CD1c-positive myeloid dendritic cell (primary cell): Measurements from ENCODE around the gene SMIM27.
A peak's percentile ranks its signal among the peaks of the same experiment; 100 is the strongest.

Source experiments
- DNase-seq: peaks from one replicate; pipeline ENCODE4 v3.0.0-alpha.2; 2016; ENCODE audit errors: extremely low spot score

The SMIM27 gene

DNA sequence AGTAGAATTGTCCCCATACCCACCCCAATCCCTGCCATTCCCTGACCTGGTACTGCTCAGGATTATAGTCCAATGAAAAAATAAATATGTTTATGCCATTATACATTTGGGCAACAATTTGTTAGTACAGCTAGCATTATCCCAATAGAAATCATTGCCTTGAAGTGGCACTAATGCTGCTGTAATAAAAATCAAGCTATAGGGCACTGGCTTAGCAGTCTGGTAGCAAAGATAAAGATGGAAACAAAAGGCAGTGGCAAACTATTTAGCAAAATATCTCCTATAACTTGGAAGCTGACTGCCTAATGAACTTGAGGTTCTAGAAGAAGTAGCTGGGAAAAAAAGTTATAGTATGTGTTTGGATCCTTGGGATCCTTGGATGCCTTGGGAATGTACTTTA lies 2.5 kb downstream of the SMIM27 start:
- no peak for DNase-seq

DNA sequence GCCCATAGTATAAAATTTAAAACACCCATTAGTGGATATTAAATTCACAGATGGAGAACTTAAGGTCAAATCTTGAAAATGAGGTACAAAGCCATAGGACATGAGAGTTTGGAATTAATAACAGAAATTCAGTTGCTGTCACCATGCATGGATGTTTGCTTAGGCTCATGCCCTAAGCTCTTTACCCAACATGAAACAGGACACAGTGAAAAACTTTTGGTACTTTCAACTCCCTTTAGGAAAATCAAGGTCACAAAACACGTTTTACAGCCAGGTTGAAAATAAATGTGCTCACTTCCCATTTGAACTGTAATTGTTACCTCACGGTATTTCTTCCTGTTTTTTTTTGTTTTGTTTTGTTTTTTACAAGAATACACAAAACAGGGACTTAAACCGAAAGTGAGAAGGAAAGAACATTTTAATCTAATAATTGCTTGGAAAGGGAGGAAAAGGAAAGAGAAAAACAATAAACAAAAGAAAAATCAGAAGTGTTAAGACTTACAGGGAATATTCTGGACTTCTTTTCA lies 6.3 kb downstream of the SMIM27 start:
- peak; percentile 52 for DNase-seq

DNA sequence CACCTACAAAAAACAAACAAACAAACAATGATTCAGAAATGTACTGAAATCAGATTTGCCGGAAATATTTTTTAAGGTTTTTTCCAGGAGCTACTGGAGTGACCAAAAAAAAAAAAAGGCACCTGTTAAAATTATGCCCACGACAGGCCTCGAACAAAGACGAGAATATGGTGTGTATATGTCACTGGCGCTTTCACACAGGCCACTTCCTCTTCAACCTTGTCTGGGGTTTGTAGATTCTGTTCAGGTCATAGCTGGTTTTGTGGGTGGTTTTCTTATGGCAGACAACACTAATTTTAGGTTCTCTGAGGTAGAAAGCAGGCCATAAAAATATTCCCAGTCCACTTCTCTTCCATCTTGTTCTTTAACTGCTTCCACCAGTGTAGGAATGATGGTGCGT lies 13.8 kb downstream of the SMIM27 start:
- no peak for DNase-seq

DNA sequence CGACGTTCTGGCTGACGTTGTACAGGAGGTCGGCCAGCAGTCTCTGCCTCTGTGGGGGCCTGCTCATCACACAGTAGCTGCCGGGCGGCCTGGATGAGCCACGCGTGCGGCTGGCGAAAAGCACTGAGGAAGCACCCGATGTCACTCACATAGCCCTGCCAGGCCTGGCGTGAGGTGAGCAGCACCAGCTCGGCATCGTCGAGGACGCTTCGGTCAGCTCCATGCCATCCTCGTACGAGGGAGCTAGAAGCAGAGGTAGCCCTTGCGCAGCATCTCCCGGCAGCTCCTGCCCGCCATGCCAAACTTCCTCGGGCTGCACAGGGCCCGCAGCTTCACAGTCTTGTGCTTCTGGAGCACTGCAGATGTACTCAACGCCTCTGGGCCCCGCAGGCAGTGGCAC lies 14.6 kb downstream of the SMIM27 start:
- DNase-seq: no peak

DNA sequence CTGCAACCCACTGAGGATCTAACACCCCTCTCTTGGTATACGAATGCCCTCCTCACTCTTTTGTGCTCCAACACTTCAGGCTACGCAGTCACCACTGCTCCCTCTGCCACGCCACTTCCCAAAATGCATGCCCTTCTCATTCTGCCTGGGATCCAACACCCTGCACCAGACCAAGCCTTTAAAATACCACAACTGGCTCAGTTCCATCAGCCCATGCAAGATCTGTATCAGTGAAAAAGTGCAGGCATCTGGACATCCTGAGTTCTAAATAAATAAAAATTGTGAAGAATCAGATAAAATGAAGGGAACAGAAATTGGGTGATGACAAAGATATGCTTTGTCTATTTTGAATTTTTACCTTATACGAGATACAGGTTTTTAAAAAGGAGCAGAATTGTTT lies 18.1 kb downstream of the SMIM27 start:
- no peak for DNase-seq

DNA sequence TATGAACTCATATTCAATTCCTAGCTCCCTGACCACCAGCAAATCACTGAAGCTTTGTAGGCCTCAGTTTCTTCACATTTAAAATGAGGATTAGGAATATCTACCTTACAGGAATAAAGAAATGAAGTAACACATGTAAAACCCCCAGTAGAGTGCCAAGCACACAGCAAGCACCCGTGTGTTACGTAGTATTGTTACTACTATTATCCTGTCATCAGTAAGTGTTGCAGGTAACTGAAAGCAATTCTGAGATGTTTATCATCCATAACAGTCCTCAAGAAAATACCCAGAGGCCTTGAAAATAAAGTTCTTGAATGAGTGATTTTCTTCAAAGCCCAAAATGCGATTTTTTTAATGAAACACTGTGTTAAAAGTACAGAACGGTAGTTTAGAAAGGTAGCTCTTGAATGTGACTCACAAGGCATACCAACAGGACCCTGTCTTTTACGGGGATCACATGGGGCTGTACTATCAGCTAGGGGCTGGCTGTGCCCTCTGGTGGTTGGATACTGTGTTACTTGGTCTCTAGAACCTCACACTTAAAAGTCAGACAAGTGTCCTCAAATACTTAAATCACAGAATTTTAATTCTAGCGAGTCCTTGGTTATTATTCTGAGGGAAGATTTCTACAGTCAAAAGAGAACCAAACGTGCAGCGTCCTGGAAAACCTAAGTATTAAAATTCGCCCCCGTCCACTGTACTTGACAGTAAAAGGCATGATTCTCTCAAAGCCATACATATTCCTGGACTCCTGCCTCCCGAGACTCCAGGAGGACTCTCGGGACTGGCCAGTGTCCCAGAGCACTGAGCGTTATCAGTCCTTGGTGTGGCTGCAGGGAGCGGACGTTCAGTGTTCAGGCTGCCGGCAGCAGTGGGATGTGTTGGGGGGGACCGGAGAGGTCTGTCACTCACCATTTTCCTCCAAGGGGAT lies 20.1 kb downstream of the SMIM27 start:
- peak; percentile 81 for DNase-seq

DNA sequence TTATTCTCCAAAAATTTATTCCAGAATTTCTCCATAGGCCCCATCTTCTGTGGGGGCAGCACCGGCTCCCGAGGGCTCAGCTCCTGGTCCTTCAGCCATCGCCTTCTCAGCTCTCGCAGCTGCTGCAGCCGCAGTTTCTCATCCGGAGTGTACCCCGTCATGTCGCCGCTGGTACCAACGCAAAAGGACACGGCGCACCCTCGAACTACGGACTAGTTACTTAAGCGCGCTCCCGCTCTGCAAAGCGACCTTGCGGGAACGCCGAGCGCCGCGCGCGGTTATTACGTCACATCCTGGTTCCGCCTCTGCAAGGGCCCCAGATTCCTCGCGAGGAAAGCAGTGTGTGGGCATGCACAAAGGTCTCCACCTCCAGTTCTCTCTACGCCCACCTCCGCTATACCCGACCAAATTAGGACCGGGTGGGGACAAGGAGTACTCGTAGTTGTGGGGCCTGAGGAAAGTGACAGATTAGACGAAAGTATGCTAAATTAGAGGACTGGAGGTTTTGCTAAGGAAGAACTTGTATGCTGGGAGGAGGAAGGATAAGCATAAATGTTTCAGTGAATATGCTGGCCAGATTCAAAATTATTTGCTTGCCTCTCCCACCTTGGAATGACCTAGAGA lies 20.9 kb downstream of the SMIM27 start, which contains the start of gene NDUFB6:
Gene NDUFB6, minus strand, starts transcription at position 260 of the 624 bp plus-strand sequence. Its CDS starts 99 bp downstream, at position 161.
- peak; percentile 97 for DNase-seq

DNA sequence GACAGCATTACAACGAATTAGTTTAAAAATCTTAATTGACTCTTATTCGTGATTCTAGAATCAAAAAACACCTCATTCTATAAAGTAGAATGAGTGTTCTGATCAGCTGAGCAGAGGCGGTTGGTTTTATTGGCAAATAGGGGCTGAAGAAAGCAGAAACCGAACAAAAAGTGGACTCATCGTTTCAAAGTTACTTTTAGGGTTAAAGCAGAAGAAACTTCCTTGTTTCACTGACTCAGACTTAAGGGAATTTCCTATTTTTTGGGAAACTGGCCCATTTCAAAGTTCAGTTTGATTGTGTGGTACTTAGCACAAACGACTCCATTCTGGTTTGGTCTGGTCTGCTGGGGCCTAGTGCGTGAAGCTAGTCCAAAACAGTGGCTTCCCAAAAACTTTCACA lies 21.7 kb downstream of the SMIM27 start:
- DNase-seq: peak; percentile 64

DNA sequence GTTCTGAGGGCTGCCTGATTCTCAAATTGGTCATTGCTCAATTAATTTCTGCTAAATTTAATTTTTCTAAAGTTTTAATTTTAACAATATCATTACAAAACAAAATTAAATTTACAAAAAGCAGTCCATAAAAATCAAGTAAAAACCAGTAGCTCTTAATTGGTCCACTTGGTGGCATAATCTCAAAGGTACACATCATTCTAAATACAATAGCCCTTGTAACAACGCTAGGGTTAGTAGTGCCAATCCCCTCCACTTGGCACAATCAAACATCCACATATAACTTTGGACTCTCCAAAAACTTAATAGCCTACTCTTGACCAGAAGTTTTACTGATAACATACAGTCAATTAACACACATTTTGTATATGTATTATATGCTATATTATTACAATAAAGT lies 22.7 kb downstream of the SMIM27 start:
- DNase-seq: no peak

DNA sequence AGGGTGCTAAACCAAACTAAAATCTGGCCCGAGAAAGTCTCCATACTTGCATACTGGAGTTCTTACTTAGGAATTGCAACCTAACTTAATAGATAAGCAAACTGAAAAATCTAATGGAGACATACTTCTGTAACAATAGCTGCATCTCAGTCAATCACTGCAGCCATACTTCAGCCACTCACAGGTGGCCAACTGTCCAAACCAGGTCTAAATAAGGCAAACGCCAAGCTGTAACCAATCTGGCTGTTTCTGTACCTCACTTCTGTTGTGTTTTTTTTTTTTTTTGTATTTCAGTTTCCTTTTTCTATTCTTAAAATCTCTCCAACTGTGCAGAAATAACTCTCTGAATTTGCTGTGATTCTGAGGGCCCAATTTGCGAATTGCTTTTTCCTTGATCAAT lies 25.2 kb downstream of the SMIM27 start:
- no peak for DNase-seq

DNA sequence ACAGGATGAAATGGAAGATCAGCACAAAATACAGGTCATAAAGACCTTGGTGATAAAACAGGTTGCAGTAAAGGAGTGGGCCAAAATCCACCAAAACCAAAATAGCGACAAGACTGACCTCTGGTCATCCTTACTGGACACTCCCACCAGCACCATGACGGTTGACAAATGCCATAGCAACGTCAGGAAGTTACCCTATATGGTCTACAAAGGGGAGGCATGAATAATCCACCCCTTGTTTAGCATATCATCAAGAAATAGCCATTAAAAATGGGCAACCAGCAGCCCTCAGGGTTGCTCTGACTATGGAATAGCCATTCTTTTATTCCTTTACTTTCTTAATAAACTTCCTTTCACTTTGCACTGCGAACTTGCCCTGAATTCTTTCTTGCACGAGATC lies 26.8 kb downstream of the SMIM27 start:
- DNase-seq: no peak

DNA sequence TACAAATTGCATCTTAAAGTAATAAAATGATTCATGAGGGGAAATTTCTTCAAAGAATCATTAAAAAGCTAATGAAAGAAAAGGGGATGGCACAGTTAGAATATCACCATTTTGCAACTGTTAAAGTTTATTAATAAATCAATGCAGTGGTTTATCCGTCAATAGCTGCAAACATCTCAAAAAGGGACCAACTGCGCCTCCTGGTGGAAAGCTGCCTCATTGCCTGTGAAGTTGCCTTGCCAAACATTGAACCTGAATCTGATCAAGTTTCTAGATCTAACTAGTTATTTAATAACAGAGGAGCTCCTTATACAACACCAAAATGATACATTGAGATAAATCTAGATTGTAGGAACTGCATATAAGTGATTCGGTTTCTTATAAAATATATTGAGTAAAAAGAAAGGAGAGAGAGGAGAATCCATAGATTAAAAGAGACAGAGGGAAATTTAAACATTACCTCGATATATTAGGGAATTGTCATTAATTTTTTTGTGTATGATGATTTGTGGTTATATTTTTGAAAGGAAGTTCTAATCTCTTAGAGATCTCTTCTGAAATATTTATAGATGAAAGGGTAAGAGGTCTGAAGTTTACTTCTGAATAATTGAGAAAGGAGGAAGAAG lies 27.7 kb downstream of the SMIM27 start:
- peak; percentile 86 for DNase-seq

DNA sequence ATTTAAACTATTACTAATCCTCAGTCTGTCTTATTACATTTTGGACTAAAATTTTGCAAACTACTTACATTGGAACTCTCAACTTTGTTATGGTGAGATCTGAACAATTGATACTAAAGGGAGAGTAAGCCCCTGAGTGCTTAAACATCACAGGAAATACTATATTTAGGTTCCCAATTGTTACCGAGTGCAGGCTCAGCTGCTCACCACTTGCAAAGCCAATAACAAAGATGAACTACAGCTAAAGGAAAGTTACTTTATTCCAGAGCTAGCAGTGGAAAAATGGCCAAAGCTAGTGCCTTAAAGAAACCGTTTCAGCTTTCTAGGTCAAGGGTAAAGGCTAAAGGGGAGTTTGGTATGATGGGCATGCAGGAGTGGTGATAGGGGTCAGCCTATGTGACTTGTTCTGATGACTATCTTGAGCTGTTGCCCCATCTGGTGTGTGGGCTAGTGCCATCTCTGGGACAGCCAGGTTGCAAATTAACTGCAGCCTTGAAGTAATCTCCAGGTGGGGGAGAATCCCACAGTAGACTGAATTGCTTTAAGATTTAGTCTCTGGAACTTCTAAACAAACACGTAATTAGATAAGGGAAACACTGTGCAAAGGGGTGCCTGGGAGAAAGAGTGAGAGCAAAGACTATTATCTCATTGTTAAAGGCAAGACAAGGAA lies 28.6 kb downstream of the SMIM27 start:
- no peak for DNase-seq

DNA sequence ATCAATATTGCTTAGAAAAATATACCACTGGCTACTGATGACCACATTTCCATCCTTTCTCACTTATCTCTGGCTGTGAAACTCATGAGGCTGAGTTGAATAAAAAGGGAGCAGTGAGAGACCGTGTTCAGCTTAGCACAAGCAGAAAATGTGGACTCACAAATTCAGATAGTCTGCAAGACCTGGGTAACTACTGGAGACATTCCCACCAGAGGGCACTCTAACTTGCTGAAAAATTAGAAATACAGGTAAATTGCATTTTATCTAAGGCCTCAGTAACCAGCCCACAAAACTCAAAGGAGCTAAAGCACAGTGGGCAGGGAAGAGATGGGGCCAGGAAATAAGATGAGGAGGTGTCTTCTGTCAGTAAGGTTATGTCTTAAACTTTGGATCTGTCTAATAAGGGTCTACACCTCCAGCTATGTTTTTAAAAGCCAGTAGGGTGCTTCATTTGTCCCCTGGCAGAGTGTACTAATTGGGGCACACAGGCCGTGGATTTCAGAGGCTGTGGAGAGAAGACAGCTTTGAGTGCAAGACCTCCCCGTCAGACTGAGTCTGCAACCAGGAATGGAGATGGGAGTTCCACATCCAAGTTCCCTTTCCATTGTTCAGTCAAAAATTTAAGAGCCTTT lies 29.5 kb downstream of the SMIM27 start:
- peak; percentile 48 for DNase-seq

DNA sequence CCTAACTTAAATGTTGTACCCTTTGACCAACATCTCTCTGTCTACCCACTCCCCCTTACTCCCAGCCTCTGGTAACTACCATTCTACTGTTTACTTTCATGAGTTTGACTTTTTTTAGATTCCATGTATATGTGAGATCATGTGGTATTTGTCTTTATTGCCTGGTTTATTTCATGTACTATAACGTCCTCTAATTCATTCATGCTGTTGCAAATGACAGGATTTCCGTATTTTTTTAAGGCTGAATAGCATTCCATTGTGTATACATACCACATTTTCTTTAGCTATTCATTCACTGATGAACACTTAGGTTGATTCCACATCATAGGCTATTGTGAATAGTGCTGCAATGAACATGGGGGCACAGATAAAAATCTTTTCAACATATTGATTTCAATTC lies 32.7 kb downstream of the SMIM27 start:
- no peak for DNase-seq

DNA sequence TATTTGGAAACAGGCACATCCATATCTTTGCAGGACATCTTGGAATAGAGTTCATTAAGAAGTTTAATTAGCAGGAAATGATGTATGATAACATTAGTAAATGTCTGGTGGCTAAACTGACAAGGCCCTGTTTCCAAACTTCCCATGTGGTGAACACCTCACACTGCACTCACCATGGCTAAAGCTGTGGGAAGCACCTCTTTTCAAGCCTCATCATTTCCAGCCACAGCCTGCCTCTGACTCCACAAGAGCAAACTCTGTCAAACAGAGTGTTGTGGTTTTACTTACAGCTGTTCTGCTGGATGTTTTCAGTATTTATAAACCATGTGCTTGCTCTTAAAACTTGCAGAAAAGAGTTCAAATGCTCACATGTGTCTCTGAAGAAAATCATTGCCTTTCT lies 35.8 kb downstream of the SMIM27 start:
- no peak for DNase-seq

DNA sequence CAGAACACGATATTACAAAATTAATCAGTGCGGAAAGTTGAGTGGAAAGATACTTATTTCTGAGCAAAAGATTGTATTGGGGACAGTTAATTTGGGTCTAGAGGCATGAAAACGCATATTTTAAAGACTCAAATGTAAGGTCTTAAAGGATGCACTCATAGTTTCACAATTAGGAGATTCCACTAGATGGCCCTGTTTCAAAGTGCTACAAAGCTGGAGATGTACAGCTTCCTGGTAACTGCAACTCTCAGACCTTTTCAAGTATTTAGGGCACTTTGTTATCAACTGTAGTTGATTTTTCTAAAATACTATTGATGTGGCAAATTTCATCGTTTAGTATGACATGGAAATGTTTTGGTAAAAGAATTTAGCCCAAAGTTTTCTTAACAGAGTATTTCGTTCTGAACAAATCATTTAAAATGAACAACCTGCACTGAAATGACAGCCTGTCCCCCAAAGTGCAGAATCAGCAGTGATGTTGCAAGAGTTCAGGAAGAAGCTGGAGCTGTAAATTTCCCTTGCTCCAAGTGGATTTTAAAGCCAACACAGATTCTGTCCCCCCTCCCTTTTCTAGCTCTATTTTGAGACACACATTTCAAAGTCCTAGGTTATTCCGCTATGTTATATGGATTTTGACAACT lies 37.1 kb downstream of the SMIM27 start:
- peak; percentile 63 for DNase-seq

DNA sequence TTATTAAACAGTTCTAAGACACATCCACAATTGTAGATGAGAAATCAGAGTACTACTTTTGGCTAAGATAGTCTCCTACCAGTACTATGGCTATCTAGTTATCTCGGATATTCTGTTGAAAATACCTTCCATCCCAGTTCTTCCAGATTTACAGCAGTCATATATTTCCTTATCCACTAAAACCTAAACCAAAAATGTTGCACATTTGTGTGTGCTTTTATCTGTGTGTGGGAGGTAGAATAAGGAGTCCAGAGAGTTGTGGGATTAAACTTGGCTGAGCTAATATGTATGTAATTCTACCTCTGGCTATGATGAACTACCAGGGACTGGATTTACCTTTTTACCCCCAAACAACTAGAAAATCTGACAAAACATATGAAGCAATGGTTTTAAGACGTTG lies 38.3 kb downstream of the SMIM27 start:
- no peak for DNase-seq

DNA sequence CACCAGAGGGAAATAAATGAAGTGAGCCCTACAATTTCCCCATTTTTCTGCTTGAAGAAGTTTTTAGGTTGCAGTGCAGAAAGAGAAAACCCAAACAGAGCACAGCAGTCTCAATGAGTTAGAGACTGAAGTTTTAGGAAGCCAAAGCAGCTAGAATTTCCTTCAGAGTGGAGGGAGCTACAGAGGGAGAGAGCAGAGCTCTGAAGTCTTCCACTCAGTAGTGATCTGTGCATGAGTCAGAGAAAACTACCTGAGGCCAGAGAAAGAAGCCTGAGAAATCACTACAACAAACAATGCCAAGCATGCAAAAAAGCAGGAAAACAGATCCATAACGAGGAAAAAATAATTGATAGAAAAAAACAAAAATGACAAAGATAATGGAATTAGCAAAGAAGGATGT lies 38.8 kb downstream of the SMIM27 start:
- no peak for DNase-seq

DNA sequence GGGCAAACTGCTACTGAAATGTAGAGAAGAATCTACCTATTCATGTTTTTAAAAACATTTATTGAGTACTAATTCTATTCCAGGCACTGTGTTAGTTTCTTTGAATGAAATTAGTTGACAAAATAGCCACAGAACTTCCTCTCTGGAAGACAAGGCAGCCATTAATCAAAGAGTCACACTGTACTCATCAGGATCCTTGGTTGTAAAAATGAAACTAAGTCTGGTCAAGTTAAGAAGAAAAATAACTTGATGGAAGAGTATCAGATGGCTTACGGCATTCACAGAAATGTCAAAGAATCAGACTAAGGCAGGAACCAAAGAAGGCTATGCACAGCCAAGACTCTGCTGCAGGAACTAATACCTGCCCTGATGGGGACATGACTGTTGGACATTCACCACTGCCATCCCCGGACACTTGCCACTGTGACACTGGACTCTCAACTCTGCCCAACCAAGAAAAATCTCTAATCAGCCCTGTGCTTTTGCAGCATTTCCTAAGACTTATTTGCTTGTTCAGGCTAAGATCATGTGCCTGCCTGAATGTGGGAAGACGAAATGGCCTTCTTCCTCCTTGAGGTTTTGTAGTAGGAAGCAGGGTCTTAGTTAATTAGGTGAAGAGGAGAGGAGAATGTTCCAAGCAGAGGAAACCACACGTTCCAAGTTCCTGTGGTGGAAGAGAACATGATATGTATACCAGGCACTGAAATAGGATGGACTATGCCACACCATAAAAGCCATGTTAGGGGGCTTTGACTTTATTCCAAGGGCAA lies 44.2 kb downstream of the SMIM27 start:
- peak; percentile 70 for DNase-seq
